ENCODE measurements around the gene KIF21A.

The KIF21A gene

DNA sequence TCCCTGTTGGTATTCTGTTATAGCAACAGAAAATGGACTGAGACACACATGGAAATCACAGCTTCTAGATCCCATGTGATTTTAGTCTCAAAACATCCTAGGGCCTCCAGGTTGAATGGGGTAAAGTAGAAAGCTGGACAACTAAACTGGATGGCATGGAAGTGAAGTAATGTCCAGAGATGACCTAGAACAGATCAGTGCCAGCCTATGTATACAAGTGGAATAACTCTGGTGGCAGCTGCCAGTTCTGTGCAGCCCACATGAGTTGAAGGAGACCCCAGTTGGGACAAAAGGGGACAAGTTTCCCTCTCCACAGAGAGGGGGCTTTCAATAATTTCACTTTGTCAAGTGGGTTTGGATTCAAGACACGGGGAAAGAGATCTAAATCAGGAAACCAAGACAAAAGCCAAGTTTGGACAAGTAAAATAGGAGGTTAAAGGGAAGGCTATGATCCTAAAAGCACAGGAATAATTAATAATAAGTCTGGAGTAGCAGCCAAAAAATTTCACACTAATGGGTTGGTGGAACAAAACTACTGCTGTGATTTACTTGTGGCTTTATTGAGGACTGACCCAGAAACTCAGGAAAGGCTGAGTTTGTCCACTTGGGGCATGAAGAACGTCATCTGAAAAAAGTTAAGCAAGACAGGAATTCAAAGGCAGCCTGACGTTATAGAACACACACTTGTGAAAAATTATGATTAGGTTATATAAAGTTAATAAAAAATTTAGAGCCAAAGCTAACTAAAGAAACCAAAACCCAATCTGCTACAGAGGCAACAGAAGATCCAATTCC, 11.7 kb downstream of the KIF21A start:
- DNase-seq, result no peak

DNA sequence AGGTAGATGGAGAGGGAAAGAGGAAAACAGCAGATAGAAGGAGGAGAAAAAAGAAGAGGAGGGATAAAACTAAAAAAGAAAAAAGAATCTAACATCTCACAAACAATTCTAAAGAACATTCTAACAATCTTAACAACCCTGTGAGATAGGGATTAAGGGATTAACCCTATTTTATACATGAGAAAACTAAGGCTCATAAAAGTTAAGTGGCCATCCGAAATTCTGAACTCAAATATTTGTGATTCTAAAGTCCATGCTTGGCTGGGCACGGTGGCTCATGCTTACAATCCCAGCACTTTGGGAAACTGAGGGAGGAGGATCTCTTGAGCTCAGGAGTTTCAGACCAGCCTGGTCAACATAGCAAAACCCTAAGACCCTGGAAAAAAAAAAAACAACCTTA, 13.1 kb downstream of the KIF21A start:
- no peak for DNase-seq

DNA sequence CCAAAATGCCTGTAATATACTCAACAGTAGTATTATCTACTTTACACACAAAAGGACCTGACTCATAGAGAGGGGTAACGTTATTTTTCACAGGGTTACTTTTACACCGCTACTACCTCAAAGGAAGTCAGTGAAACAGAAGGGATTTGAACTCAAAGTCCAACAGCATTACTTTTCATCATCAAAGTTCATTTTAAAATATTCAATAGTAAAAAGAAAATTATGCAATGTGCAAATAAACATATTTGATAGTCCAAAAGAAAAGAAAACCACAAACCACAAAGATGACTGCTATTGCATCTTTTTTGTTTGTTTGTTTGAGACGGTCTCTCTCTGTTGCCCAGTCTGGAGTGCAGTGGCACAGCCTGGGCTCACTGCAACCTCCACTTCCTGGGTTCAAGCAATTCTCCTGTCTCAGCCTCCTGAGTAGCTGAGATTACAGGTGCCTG, 15.5 kb downstream of the KIF21A start:
- no peak for DNase-seq

DNA sequence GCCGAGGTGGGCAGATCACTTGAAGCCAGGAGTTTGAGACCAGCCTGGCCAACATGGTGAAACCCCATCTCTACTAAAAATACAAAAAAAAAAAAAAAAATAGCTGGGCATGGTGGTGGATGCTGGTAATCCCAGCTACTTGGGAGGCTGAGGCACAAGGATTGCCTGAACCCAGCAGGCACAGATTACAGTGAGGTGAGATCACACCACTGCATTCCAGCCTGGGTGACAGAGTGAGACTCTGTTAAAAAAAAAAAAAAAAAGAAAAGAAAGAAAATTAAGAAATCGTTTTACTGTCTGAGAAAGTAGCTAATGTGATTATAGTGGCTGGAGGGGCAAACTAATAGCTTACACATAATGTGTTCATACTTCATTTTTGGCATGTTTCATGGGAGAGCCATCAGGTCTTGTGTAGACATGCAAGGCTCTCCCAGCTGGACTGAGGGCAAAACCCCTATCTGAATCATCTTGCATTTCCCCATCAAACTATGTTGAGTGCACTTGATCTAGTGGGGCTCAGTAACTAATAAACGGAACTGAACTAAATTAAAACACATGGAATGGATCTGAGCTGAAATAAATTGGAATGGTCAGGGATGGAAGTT, 16.2 kb downstream of the KIF21A start:
- DNase-seq, result no peak

DNA sequence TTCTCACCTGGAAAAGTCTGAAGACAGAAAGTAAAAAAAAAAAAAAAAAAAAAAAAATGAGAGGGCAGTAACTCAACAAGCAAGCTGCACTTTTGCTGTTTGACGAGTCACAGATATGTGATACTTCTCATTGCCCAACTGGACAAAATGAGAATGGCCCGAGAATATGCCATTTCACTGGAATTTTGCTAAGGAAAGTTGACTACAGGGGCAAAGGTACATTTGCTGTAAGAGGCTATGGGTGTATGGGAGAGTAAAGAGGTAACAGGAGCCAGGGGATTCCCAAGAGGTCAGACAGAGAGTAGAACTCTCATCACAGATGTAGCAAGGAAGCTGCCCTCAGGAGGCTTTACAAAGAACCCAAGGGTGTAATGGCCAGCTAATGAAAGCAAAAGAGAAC, 22.9 kb downstream of the KIF21A start:
- no peak for DNase-seq

DNA sequence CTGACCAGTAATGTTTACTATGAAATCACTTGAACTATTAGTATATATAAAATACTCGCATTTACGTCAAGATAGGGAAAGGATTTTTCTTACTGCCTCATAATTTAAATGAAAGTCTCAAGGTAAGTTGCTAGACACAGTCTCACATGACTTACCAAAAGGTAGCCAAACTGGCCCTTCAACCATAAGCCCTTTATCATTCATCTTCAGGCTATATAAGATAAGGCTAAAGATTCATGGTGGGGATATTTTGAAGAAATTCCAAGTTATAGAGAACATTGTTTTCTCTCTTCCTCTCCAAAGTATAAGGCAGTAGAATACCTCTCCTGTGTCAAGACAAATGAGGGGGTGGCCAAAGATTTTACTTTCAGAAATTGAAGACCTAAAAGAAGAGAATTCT, 23.4 kb downstream of the KIF21A start:
- no peak for DNase-seq

DNA sequence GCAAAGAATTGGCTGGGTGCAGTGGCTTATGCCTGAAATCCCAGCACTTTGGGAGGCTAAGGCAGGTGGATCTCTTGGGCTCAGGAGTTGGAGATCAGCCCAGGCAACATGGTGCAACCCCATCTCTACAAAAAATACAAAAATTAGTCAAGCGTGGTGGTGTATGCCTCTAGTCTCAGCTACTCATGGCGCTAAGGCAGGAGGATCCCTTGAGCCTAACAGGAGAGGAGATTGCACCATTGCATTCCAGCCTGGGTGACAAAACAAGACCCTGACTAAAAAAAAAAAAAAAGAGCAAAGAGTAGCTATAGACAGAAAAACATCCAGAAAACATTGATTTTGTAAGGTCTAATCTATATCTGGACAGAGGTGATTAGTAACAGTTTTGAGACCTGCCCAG, 25.0 kb downstream of the KIF21A start:
- DNase-seq, result no peak

DNA sequence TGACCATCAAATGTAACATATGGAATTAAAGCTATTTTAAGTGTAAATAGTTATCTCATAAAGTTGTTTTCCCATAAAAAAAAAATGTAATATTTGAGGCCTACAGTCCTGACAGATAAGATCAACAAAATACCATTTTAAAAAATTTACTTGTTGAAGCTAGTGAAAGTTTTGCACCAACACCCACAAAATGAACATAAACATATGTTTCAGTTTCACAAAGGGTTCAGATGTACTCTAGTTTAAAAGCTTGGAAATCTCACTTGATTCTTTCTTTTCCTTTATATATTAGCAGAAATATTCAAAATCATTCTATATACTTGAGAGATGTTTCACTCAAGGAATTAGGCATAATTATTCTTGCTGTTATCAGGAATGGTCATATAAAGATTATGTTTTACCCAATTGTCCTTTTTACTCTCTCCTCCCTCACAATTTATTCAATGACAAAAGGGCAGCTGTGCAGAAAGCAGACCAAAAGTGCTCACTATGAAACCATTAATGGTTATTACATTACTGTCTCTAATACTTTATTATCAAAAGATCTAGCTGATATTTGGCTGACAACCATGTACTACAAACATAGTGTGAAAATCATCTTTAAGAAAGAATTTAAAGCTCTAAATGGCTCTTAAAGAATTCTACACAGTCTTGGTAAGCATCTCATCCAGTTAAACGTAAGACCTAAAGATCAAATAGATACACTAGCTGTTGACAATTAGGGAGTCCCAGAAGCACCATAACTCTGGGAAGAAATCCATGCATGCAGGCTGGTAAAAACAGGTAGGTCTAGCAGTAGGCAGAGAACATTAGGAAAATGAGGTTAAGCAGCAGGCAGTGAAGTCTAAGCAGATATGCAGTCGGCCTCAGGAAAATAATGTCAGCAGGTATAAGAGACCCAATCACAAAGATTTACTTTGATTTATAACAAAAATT, 28.8 kb downstream of the KIF21A start:
- DNase-seq, result no peak

DNA sequence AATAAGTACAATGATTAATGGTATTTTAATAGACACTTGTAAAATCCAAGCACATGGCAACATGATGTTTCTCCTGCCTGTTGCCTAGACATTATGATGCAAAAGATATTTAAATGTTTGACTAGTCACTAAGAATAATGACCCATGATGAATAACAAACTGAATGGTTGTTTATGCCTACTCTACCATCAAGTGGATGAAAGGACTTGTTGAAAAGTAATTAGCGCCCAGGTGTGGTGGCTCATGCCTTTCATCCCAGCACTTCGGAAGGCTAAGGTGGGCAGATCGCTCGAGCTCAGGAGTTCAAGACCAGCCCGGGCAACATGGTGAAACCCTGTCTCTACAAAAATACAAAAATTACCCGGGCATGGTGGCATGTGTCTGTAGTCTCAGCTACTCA, 30.7 kb downstream of the KIF21A start:
- no peak for DNase-seq

DNA sequence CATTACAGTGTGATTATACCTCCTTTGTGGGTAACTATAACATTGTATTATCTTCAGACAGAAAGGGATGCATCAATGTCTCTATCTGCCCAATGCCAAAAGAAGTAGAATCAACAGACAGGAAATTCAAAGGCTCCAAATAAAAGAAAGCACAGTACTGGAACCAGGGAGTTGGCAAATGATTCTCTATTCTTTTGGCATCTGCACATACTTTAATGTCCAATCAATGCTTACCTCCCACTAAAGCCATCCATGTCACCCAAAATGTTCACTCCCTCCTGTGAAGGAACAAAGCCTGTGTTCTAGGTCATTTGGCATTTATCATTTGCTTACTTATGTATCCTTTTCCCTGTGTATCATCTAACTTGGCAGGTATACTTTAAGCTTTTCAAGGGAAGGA, 36.7 kb downstream of the KIF21A start:
- no peak for DNase-seq

DNA sequence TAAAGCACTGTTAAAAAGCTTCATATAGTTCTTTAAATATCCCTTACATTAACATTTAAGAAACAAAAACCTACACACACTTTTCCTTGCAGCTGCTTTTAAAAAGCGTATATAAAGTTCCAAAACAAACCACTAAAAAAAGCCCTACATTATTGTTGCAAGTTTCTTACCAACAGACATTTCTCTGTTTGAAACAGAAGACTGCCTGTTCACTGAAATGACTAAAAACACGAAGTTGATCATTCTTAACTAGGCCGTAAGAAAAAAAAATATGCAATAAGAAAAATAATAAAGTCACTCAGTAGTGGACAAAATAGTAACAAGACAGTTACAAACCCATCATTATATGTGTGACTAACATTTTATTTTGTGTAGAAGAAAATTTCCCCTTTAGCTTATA, 37.3 kb downstream of the KIF21A start:
- no peak for DNase-seq

DNA sequence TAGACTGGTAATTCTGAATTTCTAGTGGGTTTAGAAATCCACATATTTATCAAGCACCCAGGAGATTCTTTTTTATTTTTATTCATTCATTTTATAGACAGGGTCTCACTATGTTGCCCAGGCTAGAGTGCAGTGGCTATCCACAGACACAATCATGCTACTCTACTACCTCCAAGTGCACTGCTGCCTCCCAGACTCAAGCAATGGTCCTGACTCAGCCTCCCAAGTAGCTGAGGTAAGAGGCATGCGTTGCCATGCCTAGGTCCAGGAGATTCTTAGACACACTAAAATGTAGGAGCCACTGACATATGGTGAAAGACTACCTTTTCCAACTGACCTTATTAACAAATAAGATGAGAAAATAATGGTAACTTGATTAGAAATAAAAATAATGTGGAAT, 38.9 kb downstream of the KIF21A start:
- DNase-seq, result no peak

DNA sequence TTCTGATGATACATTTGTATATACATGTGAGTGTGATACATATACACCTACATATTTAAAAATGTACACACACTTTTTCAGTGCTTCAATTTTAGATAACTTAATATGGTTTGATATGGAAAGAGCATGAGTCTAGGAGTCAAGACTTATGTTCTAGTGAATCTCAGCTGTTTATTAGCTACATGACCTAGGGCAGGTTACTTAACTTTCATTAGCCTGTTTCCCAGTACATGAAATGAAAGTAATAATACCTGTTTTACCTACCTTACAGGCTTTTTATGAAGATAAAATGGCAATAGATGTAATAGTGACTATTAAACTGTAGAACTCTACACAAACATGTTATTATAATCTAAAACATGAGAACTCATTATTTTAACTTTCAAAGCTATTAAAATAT, 39.5 kb downstream of the KIF21A start:
- no peak for DNase-seq

DNA sequence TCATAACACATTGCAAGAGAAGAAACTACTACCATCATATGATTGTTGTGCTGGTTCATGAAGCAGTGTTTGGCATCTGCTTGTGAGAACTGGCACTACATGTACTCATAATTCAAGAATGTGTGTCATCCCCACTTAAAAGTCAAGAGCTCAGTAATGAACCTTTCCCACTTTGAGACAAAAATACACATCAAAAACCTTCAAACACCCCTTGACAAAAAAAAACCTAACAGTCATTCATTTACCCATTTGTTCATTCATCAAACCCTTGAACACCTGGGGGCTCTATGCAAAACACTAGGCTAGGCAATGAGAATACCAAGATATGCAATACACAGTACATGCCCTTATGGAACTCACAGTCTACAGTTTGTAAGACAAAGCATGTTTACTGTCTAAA, 40.0 kb downstream of the KIF21A start:
- no peak for DNase-seq

DNA sequence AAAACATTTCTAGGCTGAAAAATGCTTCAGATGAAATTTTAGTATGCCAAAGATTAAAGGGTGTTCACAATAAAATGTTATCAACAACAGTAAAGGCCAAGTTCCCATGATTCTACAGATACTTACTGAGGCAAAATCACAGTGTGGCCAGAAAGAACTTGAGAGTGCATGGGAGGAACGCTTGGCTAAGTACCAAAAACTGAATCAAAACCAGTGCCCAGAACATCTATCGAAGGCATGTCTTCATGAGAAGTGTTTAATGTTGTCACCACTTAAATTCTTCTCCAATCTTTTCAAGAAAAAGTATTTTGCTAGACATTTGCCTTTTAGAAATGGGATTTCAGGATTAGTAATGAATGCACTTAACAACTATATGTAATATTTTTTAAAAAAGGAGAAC, 41.5 kb downstream of the KIF21A start:
- DNase-seq, result no peak

DNA sequence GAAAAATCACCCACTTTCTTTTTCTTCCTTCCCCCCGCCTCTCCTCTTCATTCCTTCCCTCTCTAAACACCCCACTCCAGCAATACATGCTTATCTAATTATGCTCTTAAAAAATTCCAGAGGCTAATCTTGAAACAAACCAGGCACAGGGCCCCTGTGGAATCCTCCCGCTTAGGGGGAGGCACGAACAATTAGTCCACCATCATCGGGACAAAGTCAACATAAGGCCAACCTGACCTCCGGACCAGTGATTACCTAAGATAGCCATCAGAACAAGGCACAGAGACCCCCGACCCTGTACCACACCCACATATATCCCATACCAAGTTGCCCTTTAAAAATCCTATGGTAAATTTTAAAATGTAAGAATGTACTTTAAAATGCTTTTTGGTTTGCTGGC, 47.1 kb downstream of the KIF21A start:
- no peak for DNase-seq

DNA sequence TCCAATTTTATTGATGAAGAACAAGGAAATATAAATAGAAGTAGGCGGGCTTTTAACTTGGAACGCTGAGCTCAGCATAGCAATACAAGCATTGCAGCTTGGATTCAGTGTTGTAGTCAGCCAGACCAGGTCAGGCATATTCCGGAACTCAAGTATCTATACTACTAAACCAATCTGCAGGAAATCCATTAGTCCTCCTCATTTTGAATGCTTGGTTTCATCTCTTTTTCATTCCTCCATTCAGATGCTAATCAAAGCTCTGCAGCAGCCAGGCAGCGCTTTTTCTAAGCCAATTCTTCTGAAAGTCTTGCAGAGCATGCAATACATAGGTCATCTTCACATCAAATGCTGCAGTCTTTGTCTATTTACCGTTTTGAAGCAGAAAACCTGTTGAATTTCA, 49.0 kb downstream of the KIF21A start:
- no peak for DNase-seq

DNA sequence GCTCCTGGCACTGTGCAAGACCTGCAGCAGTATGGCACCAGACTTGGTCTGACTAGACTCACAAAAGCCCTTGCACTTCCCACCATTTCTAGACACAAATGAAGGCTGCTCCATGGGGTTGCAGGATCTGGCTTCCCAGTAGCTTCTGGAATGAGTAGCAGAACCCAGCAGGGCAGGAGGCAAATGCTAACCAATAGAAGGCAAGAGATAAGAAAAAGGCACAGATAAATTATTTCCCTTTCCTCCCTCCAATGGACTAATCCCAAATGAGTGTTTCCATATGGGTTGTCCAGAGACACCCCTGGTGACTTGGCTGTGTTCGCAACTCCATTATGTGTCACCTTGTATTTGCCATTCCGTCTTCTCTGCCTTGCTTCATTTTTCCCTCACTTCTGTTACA, 49.7 kb downstream of the KIF21A start:
- DNase-seq, result no peak

DNA sequence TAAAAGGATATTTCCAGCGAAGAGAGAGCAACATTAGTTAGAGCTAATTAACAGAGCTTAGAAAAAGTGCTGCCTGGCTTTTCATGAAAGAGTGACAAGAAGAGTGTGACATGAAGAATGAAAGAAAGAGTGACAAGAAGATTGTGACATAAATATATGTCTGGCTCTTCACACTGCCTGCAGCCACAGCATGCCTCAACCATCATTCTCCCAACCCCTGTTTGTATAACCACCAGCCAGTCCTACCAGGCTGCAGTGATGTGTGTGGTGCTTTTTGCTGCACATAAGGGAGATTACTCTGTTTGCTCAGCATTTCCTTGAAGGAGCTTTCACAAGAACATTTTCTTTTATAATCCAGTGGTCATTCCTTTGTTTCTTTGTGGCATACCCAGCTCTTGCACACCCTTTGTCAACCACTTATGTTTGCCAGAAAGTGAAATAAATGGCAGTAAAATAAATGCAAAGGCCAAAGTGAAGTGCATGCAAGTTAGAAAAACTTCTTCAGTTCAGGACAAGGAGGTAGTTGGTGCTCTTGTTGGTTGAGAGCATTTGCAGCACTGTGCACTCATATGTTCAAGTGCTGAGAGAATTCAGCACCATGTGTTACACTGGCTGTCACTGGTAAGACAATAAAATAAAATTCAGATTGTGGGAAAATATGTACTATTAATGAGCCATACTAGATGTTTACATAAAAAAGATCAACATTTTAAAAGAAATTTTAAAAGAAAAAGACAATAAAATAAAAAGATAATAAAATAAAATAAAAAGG, 50.6 kb downstream of the KIF21A start:
- DNase-seq, result no peak

DNA sequence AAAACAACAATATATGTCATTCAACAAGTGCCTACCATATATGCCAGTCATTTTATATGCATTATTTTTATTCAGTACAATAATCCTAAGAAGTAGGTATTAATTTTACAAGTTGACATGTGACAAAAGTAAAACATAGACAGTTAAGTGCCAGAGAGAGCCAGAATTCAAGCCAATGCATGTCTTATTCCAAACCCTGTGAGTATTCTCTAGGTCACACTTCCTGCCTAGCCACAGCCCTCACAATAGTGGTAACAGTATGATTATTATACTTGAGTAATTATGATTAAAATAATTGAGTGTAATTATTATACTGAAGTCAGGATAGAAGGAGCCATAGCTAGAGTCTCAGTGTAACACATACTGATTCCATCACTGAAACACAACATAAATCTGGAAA, 52.2 kb downstream of the KIF21A start:
- no peak for DNase-seq

DNA sequence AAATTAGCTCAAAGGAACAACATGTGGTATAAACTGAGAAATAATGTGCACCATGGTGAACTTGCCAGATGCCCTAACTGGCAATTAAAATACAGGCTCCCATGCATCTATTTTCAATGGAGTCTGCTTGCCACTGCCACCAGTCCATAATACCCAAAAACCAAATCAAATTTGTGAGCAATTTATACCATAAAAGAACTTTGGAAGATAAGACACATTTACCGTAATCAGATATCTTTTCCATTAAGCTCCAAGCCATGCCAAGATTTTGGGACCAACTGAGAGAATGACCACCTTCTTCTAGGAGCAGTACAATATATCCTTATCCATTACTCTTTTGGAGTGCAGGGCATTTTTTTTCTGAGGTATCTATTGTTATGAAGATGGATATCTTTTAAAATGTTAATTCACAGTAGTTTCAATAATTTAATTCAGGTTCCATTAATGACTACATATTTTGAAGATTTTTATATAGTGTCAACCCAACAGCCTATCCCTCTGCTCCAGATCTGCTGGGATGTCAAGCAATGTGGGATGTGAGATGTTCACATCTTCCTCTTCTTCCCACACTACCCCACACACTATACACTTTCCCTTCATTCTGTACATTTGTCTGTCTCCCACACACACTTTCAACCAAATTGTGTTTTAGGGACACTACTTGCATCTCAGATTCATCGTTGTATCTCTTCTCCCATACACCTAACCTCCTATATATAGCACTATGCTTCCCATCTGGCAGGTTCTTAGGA, 53.3 kb downstream of the KIF21A start:
- no peak for DNase-seq

DNA sequence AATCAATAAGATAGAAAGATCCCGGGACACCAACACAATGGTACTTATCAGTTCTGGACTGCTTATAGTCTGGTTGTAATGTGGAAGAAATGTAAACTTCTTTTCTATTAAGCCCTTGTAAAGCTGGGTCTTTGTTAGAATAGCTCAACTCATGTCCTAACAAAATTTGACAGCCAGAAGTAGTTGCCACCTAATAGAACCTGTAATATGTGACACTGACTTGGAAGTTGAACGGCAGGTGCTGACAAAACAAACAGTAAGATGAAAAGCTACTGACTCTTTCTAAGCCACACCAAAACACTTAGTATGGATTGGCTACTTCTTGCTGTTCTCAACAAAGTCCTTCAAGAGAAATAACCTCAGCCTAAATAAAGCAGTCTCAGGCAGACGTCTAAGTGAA, 56.6 kb downstream of the KIF21A start:
- DNase-seq, result no peak
